GM19467 (cell line): Measurements from ENCODE around the gene CENPC.
"Not testable (repeated sequence)": the region's sequence is repeated elsewhere in the genome, so short reads cannot be mapped to it uniquely, and the experiment has no call there.

Experiments used
- ATAC-seq: cut with Tn5 transposase; IDR thresholded peaks from one replicate; pipeline ENCODE4 v1.9.1; 2021; ENCODE audit warnings: mild to moderate bottlenecking, moderate library complexity; ENCODE audit not compliant: unreplicated experiment

The CENPC gene

GRCh38 chr4:67483868-67484602 is 61.3 kb downstream of the CENPC start:
- no peak for ATAC-seq

GRCh38 chr4:67480810-67481209 is 64.5 kb downstream of the CENPC start:
- ATAC-seq: no peak

- ATAC-seq: no peak
Observed at GRCh38 chr4:67475155-67475554, 70.1 kb downstream of the CENPC start.

- no peak for ATAC-seq
Observed at GRCh38 chr4:67470871-67471270, 74.4 kb downstream of the CENPC start.

- no peak for ATAC-seq
Observed at GRCh38 chr4:67468830-67469229, 76.5 kb downstream of the CENPC start.

- no peak for ATAC-seq
Observed at GRCh38 chr4:67466751-67467150, 78.6 kb downstream of the CENPC start.

- ATAC-seq: no peak
Observed at GRCh38 chr4:67465763-67466052, 79.6 kb downstream of the CENPC start.

- no peak for ATAC-seq
Observed at GRCh38 chr4:67465032-67465762, 80.1 kb downstream of the CENPC start.

GRCh38 chr4:67460574-67460973 is 84.7 kb downstream of the CENPC start:
- no peak for ATAC-seq

GRCh38 chr4:67459164-67459563 is 86.1 kb downstream of the CENPC start:
- ATAC-seq: no peak

GRCh38 chr4:67456577-67457196 is 88.6 kb downstream of the CENPC start:
- ATAC-seq: no peak

- not testable (repeated sequence) for ATAC-seq
Observed at GRCh38 chr4:67452846-67453205, 92.5 kb downstream of the CENPC start.

- ATAC-seq: no peak
Observed at GRCh38 chr4:67452100-67452845, 93.0 kb downstream of the CENPC start.

- no peak for ATAC-seq
Observed at GRCh38 chr4:67451464-67451863, 93.8 kb downstream of the CENPC start.

- ATAC-seq: no peak
Observed at GRCh38 chr4:67448621-67449020, 96.7 kb downstream of the CENPC start.

- no peak for ATAC-seq
Observed at GRCh38 chr4:67447873-67448272, 97.4 kb downstream of the CENPC start.

GRCh38 chr4:67446811-67447210 is 98.5 kb downstream of the CENPC start:
- ATAC-seq: no peak

- not testable (repeated sequence) for ATAC-seq
Observed at GRCh38 chr4:67445881-67446280, 99.4 kb downstream of the CENPC start.

- no peak for ATAC-seq
Observed at GRCh38 chr4:67438975-67439374, 106.3 kb downstream of the CENPC start.

GRCh38 chr4:67437974-67438713 is 107.2 kb downstream of the CENPC start:
- no peak for ATAC-seq

- peak; percentile 91 for ATAC-seq
Observed at GRCh38 chr4:67436742-67437141, 108.6 kb downstream of the CENPC start.
